ENCODE results near the gene AOC3.
"Not testable (repeated sequence)": the region's sequence is repeated elsewhere in the genome, so short reads cannot be mapped to it uniquely, and the experiment has no call there.

Gene AOC3

DNA sequence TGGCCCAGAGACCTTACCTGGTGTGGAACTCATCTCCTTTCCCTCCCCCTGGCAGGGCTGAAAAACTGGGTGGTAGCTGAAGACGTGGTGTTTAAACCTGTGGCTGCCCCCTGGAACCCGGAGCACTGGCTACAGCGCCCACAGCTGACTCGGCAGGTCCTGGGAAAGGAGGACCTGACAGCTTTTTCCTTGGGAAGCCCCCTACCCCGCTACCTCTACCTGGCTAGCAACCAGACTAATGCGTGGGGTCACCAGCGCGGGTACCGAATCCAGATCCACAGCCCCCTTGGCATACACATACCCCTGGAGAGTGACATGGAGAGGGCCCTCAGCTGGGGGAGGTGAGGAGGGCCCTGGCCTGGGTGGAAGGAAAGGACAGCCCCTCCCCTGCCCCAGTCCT lies 2.0 kb upstream of the AOC3 start:
- Histone ChIP-seq H3K27me3 (ENCODE audit: insufficient read depth, low read length, poor library complexity, severe bottlenecking) (no peaks in the 10 kb centered on the region), H3K4me3 (ENCODE audit: low read length, poor library complexity, severe bottlenecking) (no peak overlapping the region), H3K36me3 (ENCODE audit: insufficient read depth, low read length) (peaks cover 17% of the 10 kb centered on the region; the same call in 1 of the 2 replicates), H3K79me2 (ENCODE audit: insufficient read depth, low read length) (no peaks in the 10 kb centered on the region; the same call in 1 of the 2 replicates), H2AFZ (ENCODE audit: low read length) (no peak overlapping the region), H4K20me1 (ENCODE audit: insufficient read depth, low read length, poor library complexity, severe bottlenecking) (no peaks in the 10 kb centered on the region), H3K9ac (ENCODE audit: low read depth, low read length, poor library complexity, severe bottlenecking) (no peak overlapping the region), H3K9me3 (ENCODE audit: insufficient read depth, low read depth, low read length) (no peaks in the 10 kb centered on the region), H3K9me2 (replicated peaks; ENCODE audit: low read depth, low read length) (no peaks in the 10 kb centered on the region), H3K4me2 (ENCODE audit: low read depth, low read length, poor library complexity, severe bottlenecking) (no peak overlapping the region), H3K4me1 (ENCODE audit: insufficient read depth, low read length, poor library complexity, severe bottlenecking) (no peaks in the 10 kb centered on the region), H3F3A (ENCODE audit: low read depth) (no peaks in the 10 kb centered on the region)
- TF ChIP-seq CTCF (conservative IDR thresholded peaks at IDR 0.05; ENCODE audit: low read length) = no peak
- TF ChIP-seq EZH2phosphoT487 (IDR thresholded peaks at IDR 0.05; ENCODE audit: borderline replicate concordance) = no peak

DNA sequence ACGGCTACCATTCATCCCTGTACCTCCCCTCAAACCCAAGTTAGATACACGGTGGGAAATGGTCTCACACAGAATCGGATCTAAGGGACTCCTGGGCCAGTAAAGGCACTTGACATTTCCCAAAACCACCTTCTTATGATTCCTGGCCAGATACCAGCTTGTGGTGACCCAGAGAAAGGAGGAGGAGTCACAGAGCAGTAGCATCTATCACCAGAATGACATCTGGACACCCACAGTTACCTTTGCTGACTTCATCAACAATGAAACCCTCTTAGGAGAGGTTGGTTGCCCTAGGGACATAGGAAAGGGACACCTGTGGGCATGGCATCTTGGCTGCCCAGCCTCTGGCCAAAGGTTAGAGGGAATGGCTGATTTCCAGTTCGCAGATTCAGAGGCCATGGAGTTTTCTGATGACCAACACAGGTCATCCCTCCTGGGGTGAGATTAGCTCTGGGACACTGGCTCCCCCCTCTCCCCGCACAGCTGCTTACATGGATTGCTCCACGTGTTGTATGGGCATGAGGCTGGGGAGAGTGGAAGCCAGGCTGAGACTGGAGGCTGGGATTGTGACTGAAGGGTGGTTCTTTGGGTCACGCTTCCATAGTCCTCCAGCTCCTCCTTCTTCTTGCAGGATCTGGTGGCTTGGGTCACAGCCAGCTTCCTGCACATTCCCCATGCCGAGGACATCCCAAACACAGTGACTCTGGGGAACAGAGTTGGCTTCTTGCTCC lies 1.4 kb upstream of the AOC3 start:
- Histone ChIP-seq H3K9ac (ENCODE audit: low read depth, low read length, poor library complexity, severe bottlenecking) (no peak overlapping the region), H3K4me2 (ENCODE audit: low read depth, low read length, poor library complexity, severe bottlenecking) (no peak overlapping the region), H3K79me2 (ENCODE audit: insufficient read depth, low read length) (no peaks in the 10 kb centered on the region), H3K27me3 (ENCODE audit: insufficient read depth, low read length, poor library complexity, severe bottlenecking) (no peaks in the 10 kb centered on the region), H3K36me3 (ENCODE audit: insufficient read depth, low read length) (peaks cover 11% of the 10 kb centered on the region; the same call in 1 of the 2 replicates), H4K20me1 (ENCODE audit: insufficient read depth, low read length, poor library complexity, severe bottlenecking) (no peaks in the 10 kb centered on the region), H3K9me2 (replicated peaks; ENCODE audit: low read depth, low read length) (no peaks in the 10 kb centered on the region), H3K9me3 (ENCODE audit: insufficient read depth, low read depth, low read length) (no peaks in the 10 kb centered on the region), H2AFZ (ENCODE audit: low read length) (no peak overlapping the region), H3F3A (ENCODE audit: low read depth) (no peaks in the 10 kb centered on the region), H3K4me3 (ENCODE audit: low read length, poor library complexity, severe bottlenecking) (no peak overlapping the region), H3K4me1 (ENCODE audit: insufficient read depth, low read length, poor library complexity, severe bottlenecking) (no peaks in the 10 kb centered on the region)
- TF ChIP-seq EZH2phosphoT487 (IDR thresholded peaks at IDR 0.05; ENCODE audit: borderline replicate concordance) (no peak), CTCF (conservative IDR thresholded peaks at IDR 0.05; ENCODE audit: low read length) (no peak)

DNA sequence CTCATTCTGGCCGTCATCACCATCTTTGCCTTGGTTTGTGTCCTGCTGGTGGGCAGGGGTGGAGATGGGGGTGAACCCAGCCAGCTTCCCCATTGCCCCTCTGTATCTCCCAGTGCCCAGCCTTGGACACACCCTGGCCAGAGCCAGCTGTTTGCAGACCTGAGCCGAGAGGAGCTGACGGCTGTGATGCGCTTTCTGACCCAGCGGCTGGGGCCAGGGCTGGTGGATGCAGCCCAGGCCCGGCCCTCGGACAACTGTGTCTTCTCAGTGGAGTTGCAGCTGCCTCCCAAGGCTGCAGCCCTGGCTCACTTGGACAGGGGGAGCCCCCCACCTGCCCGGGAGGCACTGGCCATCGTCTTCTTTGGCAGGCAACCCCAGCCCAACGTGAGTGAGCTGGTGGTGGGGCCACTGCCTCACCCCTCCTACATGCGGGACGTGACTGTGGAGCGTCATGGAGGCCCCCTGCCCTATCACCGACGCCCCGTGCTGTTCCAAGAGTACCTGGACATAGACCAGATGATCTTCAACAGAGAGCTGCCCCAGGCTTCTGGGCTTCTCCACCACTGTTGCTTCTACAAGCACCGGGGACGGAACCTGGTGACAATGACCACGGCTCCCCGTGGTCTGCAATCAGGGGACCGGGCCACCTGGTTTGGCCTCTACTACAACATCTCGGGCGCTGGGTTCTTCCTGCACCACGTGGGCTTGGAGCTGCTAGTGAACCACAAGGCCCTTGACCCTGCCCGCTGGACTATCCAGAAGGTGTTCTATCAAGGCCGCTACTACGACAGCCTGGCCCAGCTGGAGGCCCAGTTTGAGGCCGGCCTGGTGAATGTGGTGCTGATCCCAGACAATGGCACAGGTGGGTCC lies 607 bp downstream of the AOC3 start:
- not testable (repeated sequence) for H2AFZ ChIP-seq (ENCODE audit: low read length); H3K79me2 ChIP-seq (ENCODE audit: insufficient read depth, low read length); H3K27me3 ChIP-seq (ENCODE audit: insufficient read depth, low read length, poor library complexity, severe bottlenecking); H4K20me1 ChIP-seq (ENCODE audit: insufficient read depth, low read length, poor library complexity, severe bottlenecking); H3F3A ChIP-seq (ENCODE audit: low read depth); H3K36me3 ChIP-seq (ENCODE audit: insufficient read depth, low read length); H3K4me2 ChIP-seq (ENCODE audit: low read depth, low read length, poor library complexity, severe bottlenecking); H3K4me3 ChIP-seq (ENCODE audit: low read length, poor library complexity, severe bottlenecking); H3K9me3 ChIP-seq (ENCODE audit: insufficient read depth, low read depth, low read length); H3K9ac ChIP-seq (ENCODE audit: low read depth, low read length, poor library complexity, severe bottlenecking); H3K9me2 ChIP-seq (replicated peaks; ENCODE audit: low read depth, low read length); H3K4me1 ChIP-seq (ENCODE audit: insufficient read depth, low read length, poor library complexity, severe bottlenecking)
